ENCODE results near the gene PLXNB3. TPM values are rescaled to one million over a fixed set of nuclear protein-coding genes. Genes with fewer than 3 reads are reported as not detected.
A peak's percentile ranks its signal among the peaks of the same experiment; 100 is the strongest.
"Not testable (repeated sequence)": the region's sequence is repeated elsewhere in the genome, so short reads cannot be mapped to it uniquely, and the experiment has no call there.

PLXNB3 gene
- total RNA-seq, 1 donor from 2014 or later: 3.3 TPM

- DNase-seq (no peak), ATAC-seq (no peak)
- peaks cover 3% of the 10 kb centered on the region for H3K36me3 ChIP-seq
- no peak for TF ChIP-seq CTCF (IDR thresholded peaks at IDR 0.05)
- peak overlapping the region; percentile 38 for H3K4me3 ChIP-seq
- H3K27me3 ChIP-seq: no peaks in the 10 kb centered on the region
- peak overlapping the region; percentile 83 for H3K27ac ChIP-seq
- H3K9me3 ChIP-seq: no peaks in the 10 kb centered on the region
- peaks cover 27% of the 10 kb centered on the region for H3K4me1 ChIP-seq
- intact Hi-C loops (cut with DNase I): no loop called here
Observed at GRCh38 chrX:153725832-153726285, 38.2 kb upstream of the PLXNB3 start.

GRCh38 chrX:153726286-153727122 lies 37.5 kb upstream of the PLXNB3 start:
- peak overlapping the region; percentile 38 for H3K4me3 ChIP-seq
- H3K27me3 ChIP-seq: no peaks in the 10 kb centered on the region
- TF ChIP-seq CTCF (IDR thresholded peaks at IDR 0.05): no peak
- H3K9me3 ChIP-seq: no peaks in the 10 kb centered on the region
- ATAC-seq (peak; percentile 49), DNase-seq (peak; percentile 82)
- intact Hi-C loops (cut with DNase I): no loop called here
- peak overlapping the region; percentile 83 for H3K27ac ChIP-seq
- peaks cover 27% of the 10 kb centered on the region for H3K4me1 ChIP-seq
- no peaks in the 10 kb centered on the region for H3K36me3 ChIP-seq

- H3K27ac ChIP-seq: peak overlapping the region; percentile 83
- H3K9me3 ChIP-seq: no peaks in the 10 kb centered on the region
- ATAC-seq (no peak), DNase-seq (peak; percentile 74)
- peak overlapping the region; percentile 38 for H3K4me3 ChIP-seq
- H3K36me3 ChIP-seq: no peaks in the 10 kb centered on the region
- intact Hi-C loops (cut with DNase I): no loop called here
- H3K27me3 ChIP-seq: no peaks in the 10 kb centered on the region
- peaks cover 27% of the 10 kb centered on the region for H3K4me1 ChIP-seq
- TF ChIP-seq CTCF (IDR thresholded peaks at IDR 0.05): no peak
Observed at GRCh38 chrX:153727123-153727931, 36.7 kb upstream of the PLXNB3 start.

GRCh38 chrX:153728095-153728494 lies 36.0 kb upstream of the PLXNB3 start:
- Histone ChIP-seq H3K9me3 (no peaks in the 10 kb centered on the region), H3K36me3 (no peaks in the 10 kb centered on the region), H3K4me3 (no peak overlapping the region), H3K4me1 (peaks cover 27% of the 10 kb centered on the region), H3K27ac (peak overlapping the region; percentile 83), H3K27me3 (no peaks in the 10 kb centered on the region)
- no peak for TF ChIP-seq CTCF (IDR thresholded peaks at IDR 0.05)
- intact Hi-C loops (cut with DNase I): no loop called here
- no peak for DNase-seq
- ATAC-seq: no peak

- intact Hi-C loops (cut with DNase I): no loop called here
- no peaks in the 10 kb centered on the region for H3K9me3 ChIP-seq
- peaks cover 27% of the 10 kb centered on the region for H3K4me1 ChIP-seq
- H3K36me3 ChIP-seq: no peaks in the 10 kb centered on the region
- H3K27me3 ChIP-seq: no peaks in the 10 kb centered on the region
- no peak for ATAC-seq
- no peak for DNase-seq
- no peak overlapping the region for H3K27ac ChIP-seq
- no peak overlapping the region for H3K4me3 ChIP-seq
- TF ChIP-seq CTCF (IDR thresholded peaks at IDR 0.05): no peak
Observed at GRCh38 chrX:153728951-153729631, 35.0 kb upstream of the PLXNB3 start.

- DNase-seq, ATAC-seq: not testable (repeated sequence)
Observed at GRCh38 chrX:153730115-153730514, 33.9 kb upstream of the PLXNB3 start.

More at GRCh38 chrX:153730115-153730514, 33.9 kb upstream of the PLXNB3 start:
- H3K36me3 ChIP-seq; H3K27me3 ChIP-seq; intact Hi-C loops (cut with DNase I); H3K27ac ChIP-seq; H3K9me3 ChIP-seq; H3K4me3 ChIP-seq: not testable (repeated sequence)
- H3K4me1 ChIP-seq: peaks cover 26% of the 10 kb centered on the region
